ENCODE measurements around the gene PSMD11. TPM values are rescaled to one million over a fixed set of nuclear protein-coding genes. Genes with fewer than 3 reads are reported as not detected.

The PSMD11 gene
- total RNA-seq, 1 experiment from 2014 or later: 212 TPM

DNA sequence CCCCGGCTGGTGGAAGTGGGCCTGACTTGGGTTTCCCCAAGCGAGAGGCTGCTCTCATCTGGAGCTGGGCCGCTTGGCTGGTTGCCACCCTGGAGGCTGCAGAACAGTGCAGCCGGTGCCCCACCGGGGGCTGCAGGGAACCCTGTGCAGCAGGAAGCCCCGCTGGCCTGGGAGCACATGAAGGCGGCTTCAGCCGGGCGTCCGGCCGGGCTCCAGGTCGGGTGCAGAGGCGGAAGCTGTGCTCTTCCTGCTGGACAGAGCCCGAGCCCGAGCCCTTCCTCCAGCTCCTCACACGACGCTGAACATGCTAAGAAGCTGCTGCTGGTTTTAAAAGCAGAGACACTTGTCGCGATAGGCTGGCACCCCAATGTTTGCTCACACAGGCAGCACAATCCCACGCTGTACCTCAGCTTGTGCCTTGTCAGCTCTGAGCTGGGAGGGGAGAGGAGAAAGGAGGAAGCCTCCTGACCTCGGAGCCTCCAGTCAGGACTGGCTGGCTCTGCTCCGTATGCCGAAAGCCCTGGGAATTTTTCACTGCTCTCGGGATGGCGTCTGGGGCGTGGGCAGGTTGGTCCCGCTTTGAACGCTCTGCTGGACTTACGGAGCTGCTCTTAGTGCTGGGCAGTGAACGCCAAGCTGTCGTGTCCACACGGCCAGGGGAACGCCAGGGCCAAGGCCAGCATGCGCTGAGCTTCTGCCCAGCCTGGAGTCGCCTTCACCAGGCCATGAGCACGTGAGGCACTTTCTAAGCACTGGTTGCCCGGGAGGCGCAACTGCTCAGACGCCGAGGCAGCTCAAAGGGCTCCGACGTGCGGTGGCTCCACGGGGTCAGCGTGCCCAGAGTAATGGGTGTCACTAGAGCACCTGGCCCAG, 51.3 kb downstream of the PSMD11 start:
- intact Hi-C loops (cut with micrococcal nuclease; ENCODE audit: unreplicated experiment) (loop anchor here (10.0 kb wide), 1 partner anchor 109 kb away; no protein-coding TSS in a partner anchor), in situ Hi-C loops (cut with HindIII; ENCODE audit: low pct_unique_long_range_greater_than_20kb, low sequenced_read_pairs) (no loop called here)
- H3K9me3 ChIP-seq (ENCODE audit: control insufficient read depth, insufficient read depth, low read depth, low read length): no peaks in the 10 kb centered on the region
- ChIA-PET CTCF (no interaction called here), POLR2A (interaction anchor here (0.6 kb wide), 1 partner anchor 20 kb away, joined by 5 read pairs; no protein-coding TSS in a partner anchor)
- no TSS peak for BruUV-seq (replicated peaks)
- no peaks in the 10 kb centered on the region for H3K27me3 ChIP-seq (ENCODE audit: control insufficient read depth, insufficient read depth, low read length)
- DNase-seq (ENCODE audit: low read depth, low spot score): no peak
- no peaks in the 10 kb centered on the region for H3K4me1 ChIP-seq (ENCODE audit: control insufficient read depth, insufficient read depth, low read length)
- H3K27ac ChIP-seq (ENCODE audit: low read length): no peak overlapping the region
- TF ChIP-seq POLR2AphosphoS5 (IDR thresholded peaks at IDR 0.05; ENCODE audit: low read depth, low read length) (no peak), SIN3A (IDR thresholded peaks at IDR 0.05; ENCODE audit: borderline replicate concordance, insufficient read depth, low read depth, low read length) (no peak), TCF7L2 (IDR thresholded peaks at IDR 0.05; ENCODE audit: low read depth, low read length) (no peak)
- TF ChIP-seq, protein P1, sequence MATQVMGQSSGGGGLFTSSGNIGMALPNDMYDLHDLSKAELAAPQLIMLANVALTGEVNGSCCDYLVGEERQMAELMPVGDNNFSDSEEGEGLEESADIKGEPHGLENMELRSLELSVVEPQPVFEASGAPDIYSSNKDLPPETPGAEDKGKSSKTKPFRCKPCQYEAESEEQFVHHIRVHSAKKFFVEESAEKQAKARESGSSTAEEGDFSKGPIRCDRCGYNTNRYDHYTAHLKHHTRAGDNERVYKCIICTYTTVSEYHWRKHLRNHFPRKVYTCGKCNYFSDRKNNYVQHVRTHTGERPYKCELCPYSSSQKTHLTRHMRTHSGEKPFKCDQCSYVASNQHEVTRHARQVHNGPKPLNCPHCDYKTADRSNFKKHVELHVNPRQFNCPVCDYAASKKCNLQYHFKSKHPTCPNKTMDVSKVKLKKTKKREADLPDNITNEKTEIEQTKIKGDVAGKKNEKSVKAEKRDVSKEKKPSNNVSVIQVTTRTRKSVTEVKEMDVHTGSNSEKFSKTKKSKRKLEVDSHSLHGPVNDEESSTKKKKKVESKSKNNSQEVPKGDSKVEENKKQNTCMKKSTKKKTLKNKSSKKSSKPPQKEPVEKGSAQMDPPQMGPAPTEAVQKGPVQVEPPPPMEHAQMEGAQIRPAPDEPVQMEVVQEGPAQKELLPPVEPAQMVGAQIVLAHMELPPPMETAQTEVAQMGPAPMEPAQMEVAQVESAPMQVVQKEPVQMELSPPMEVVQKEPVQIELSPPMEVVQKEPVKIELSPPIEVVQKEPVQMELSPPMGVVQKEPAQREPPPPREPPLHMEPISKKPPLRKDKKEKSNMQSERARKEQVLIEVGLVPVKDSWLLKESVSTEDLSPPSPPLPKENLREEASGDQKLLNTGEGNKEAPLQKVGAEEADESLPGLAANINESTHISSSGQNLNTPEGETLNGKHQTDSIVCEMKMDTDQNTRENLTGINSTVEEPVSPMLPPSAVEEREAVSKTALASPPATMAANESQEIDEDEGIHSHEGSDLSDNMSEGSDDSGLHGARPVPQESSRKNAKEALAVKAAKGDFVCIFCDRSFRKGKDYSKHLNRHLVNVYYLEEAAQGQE (IDR thresholded peaks at IDR 0.05; ENCODE audit: insufficient read depth in 1 of 2, low read depth in 2 of 2, low read length in 1 of 2): no peak
- TF ChIP-seq, protein P2, sequence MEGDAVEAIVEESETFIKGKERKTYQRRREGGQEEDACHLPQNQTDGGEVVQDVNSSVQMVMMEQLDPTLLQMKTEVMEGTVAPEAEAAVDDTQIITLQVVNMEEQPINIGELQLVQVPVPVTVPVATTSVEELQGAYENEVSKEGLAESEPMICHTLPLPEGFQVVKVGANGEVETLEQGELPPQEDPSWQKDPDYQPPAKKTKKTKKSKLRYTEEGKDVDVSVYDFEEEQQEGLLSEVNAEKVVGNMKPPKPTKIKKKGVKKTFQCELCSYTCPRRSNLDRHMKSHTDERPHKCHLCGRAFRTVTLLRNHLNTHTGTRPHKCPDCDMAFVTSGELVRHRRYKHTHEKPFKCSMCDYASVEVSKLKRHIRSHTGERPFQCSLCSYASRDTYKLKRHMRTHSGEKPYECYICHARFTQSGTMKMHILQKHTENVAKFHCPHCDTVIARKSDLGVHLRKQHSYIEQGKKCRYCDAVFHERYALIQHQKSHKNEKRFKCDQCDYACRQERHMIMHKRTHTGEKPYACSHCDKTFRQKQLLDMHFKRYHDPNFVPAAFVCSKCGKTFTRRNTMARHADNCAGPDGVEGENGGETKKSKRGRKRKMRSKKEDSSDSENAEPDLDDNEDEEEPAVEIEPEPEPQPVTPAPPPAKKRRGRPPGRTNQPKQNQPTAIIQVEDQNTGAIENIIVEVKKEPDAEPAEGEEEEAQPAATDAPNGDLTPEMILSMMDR (IDR thresholded peaks at IDR 0.05): no peak
- no peak overlapping the region for H3K4me3 ChIP-seq (ENCODE audit: low read depth in 2 of 2, low read length in 2 of 2)
- H3K36me3 ChIP-seq (ENCODE audit: control insufficient read depth, insufficient read depth, low read length): no peaks in the 10 kb centered on the region
- peak; percentile 27 for ATAC-seq

DNA sequence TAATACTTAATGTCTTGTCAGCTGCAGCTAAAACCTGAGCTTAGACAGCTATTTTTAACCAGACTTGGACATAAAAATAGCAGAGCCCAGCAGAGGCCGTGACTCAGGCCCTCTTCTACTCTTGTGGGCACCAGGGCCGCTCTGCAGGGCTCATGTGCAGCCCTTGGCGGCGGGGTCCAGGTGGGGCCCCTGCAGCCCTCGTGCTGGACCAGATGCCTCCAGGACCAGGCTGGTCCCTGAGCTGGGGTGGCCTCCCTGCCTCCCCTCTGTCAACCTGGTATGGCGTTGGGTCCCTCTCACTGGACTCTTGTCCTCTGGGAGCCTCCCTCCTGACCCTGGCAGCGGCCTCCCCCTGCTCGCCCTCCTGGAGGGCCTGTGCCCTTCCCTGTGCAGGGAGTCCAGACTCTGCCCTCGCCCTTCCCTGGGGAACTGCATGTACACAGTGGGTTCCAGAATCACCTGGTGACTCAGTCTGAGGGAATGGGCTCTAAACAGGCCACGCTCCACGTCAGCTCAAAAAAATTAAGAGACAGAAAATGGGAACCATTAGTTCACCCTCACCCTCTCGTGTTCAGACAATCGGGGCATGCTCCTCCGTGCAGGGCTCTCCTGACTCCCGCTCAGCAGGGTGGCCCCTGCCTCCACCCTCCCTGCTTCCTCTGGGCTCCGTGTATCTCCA, 52.2 kb downstream of the PSMD11 start:
- Histone ChIP-seq H3K27ac (ENCODE audit: low read length) (no peak overlapping the region), H3K4me3 (ENCODE audit: low read depth in 2 of 2, low read length in 2 of 2) (no peak overlapping the region), H3K4me1 (ENCODE audit: control insufficient read depth, insufficient read depth, low read length) (no peaks in the 10 kb centered on the region), H3K27me3 (ENCODE audit: control insufficient read depth, insufficient read depth, low read length) (no peaks in the 10 kb centered on the region), H3K36me3 (ENCODE audit: control insufficient read depth, insufficient read depth, low read length) (no peaks in the 10 kb centered on the region), H3K9me3 (ENCODE audit: control insufficient read depth, insufficient read depth, low read depth, low read length) (no peaks in the 10 kb centered on the region)
- TF ChIP-seq, protein P2 (IDR thresholded peaks at IDR 0.05): no peak
- TF ChIP-seq POLR2AphosphoS5 (IDR thresholded peaks at IDR 0.05; ENCODE audit: low read depth, low read length) (no peak), SIN3A (IDR thresholded peaks at IDR 0.05; ENCODE audit: borderline replicate concordance, insufficient read depth, low read depth, low read length) (no peak), TCF7L2 (IDR thresholded peaks at IDR 0.05; ENCODE audit: low read depth, low read length) (no peak)
- TF ChIP-seq, protein P1 (IDR thresholded peaks at IDR 0.05; ENCODE audit: insufficient read depth in 1 of 2, low read depth in 2 of 2, low read length in 1 of 2): no peak
- DNase-seq (ENCODE audit: low read depth, low spot score) (no peak), ATAC-seq (no peak)
- no TSS peak for BruUV-seq (replicated peaks)
- in situ Hi-C loops (cut with HindIII; ENCODE audit: low pct_unique_long_range_greater_than_20kb, low sequenced_read_pairs) (no loop called here), intact Hi-C loops (cut with micrococcal nuclease; ENCODE audit: unreplicated experiment) (loop anchor here (10.0 kb wide), 1 partner anchor 108 kb away; no protein-coding TSS in a partner anchor)
- POLR2A ChIA-PET: interaction anchor here (0.6 kb wide), 1 partner anchor 21 kb away, joined by 5 read pairs; no protein-coding TSS in a partner anchor
- CTCF ChIA-PET: no interaction called here

All from Panc1 (cell line).